ENCODE measurements around the gene MED27. TPM values are rescaled to one million over a fixed set of nuclear protein-coding genes. Genes with fewer than 3 reads are reported as not detected.
"Not testable (repeated sequence)": the region's sequence is repeated elsewhere in the genome, so short reads cannot be mapped to it uniquely, and the experiment has no call there.

Gene MED27
- total RNA-seq, 3 donors from 2014 or later, result 14.4 to 20.3 (median 15.8) TPM

GRCh38 chr9:132061526-132061925 is 18.1 kb downstream of the MED27 start:
- intact Hi-C loops (cut with DNase I; ENCODE audit: low total_unique reads), result no loop called here
- H3K4me1 ChIP-seq, result no peaks in the 10 kb centered on the region
- H3K36me3 ChIP-seq, result no peaks in the 10 kb centered on the region
- H3K4me3 ChIP-seq, result no peak overlapping the region
- H3K27ac ChIP-seq, result no peak overlapping the region
- no peaks in the 10 kb centered on the region for H3K9me3 ChIP-seq
- no peak for DNase-seq (ENCODE audit: low spot score in 2 of 2)
- TF ChIP-seq, protein P1, sequence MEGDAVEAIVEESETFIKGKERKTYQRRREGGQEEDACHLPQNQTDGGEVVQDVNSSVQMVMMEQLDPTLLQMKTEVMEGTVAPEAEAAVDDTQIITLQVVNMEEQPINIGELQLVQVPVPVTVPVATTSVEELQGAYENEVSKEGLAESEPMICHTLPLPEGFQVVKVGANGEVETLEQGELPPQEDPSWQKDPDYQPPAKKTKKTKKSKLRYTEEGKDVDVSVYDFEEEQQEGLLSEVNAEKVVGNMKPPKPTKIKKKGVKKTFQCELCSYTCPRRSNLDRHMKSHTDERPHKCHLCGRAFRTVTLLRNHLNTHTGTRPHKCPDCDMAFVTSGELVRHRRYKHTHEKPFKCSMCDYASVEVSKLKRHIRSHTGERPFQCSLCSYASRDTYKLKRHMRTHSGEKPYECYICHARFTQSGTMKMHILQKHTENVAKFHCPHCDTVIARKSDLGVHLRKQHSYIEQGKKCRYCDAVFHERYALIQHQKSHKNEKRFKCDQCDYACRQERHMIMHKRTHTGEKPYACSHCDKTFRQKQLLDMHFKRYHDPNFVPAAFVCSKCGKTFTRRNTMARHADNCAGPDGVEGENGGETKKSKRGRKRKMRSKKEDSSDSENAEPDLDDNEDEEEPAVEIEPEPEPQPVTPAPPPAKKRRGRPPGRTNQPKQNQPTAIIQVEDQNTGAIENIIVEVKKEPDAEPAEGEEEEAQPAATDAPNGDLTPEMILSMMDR (IDR thresholded peaks at IDR 0.05), result no peak
- H3K27me3 ChIP-seq, result no peaks in the 10 kb centered on the region

- Histone ChIP-seq H3K27me3 (no peaks in the 10 kb centered on the region), H3K4me1 (no peaks in the 10 kb centered on the region), H3K27ac (no peak overlapping the region), H3K4me3 (no peak overlapping the region), H3K36me3 (no peaks in the 10 kb centered on the region), H3K9me3 (no peaks in the 10 kb centered on the region)
- DNase-seq (ENCODE audit: low spot score in 2 of 2), result no peak
- TF ChIP-seq, protein P1 (IDR thresholded peaks at IDR 0.05), result no peak
- no peak for TF ChIP-seq POLR2AphosphoS5 (IDR thresholded peaks at IDR 0.05)
- no peak for TF ChIP-seq POLR2A (IDR thresholded peaks at IDR 0.05)
- intact Hi-C loops (cut with DNase I; ENCODE audit: low total_unique reads), result no loop called here
Measured at GRCh38 chr9:132059361-132059760, 20.3 kb downstream of the MED27 start.

- H3K27me3 ChIP-seq; H3K9me3 ChIP-seq; intact Hi-C loops (cut with DNase I; ENCODE audit: low total_unique reads); H3K36me3 ChIP-seq; DNase-seq (ENCODE audit: low spot score in 2 of 2); H3K4me3 ChIP-seq; H3K4me1 ChIP-seq; H3K27ac ChIP-seq: not testable (repeated sequence)
Measured at GRCh38 chr9:132058226-132058625, 21.4 kb downstream of the MED27 start.

- intact Hi-C loops (cut with DNase I; ENCODE audit: low total_unique reads), result no loop called here
- DNase-seq (ENCODE audit: low spot score in 2 of 2), result no peak
- TF ChIP-seq POLR2A (IDR thresholded peaks at IDR 0.05), result no peak
- no peak for TF ChIP-seq POLR2AphosphoS5 (IDR thresholded peaks at IDR 0.05)
Measured at GRCh38 chr9:132056717-132057560, 22.7 kb downstream of the MED27 start.

DNA sequence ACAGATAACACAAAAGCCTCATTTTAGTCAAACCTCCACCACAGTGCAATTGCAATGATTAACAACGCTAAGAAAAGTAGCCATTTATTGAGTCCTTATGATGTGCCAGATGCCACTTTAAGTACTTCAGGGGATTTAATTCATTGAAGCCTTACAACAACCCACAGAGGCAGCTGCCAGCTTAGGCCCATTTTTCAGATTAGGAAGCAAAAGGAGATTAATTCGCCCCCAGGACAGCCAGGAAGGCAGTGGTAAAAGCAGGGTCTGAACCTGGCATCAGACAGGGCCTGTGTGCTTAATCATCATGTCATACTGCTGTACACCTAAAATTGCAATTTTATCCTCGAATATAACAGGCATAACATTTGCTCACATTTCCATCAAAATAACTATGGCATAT is 23.9 kb downstream of the MED27 start:
- intact Hi-C loops (cut with DNase I; ENCODE audit: low total_unique reads), result no loop called here
- DNase-seq (ENCODE audit: low spot score in 2 of 2), result no peak
- TF ChIP-seq, protein P1 (IDR thresholded peaks at IDR 0.05), result no peak
- TF ChIP-seq POLR2AphosphoS5 (IDR thresholded peaks at IDR 0.05), result no peak
- no peak for TF ChIP-seq POLR2A (IDR thresholded peaks at IDR 0.05)
- no peaks in the 10 kb centered on the region for H3K27me3 ChIP-seq
- no peak overlapping the region for H3K4me3 ChIP-seq
- no peaks in the 10 kb centered on the region for H3K36me3 ChIP-seq
- no peaks in the 10 kb centered on the region for H3K4me1 ChIP-seq
- H3K9me3 ChIP-seq, result no peaks in the 10 kb centered on the region
- H3K27ac ChIP-seq, result no peak overlapping the region

More at GRCh38 chr9:132056717-132057560, 22.7 kb downstream of the MED27 start:
- Histone ChIP-seq H3K27ac (no peak overlapping the region), H3K4me3 (no peak overlapping the region), H3K27me3 (no peaks in the 10 kb centered on the region), H3K9me3 (no peaks in the 10 kb centered on the region), H3K36me3 (no peaks in the 10 kb centered on the region), H3K4me1 (no peaks in the 10 kb centered on the region)

- TF ChIP-seq POLR2A (IDR thresholded peaks at IDR 0.05) (no peak), POLR2AphosphoS5 (IDR thresholded peaks at IDR 0.05) (no peak)
- TF ChIP-seq, protein P1 (IDR thresholded peaks at IDR 0.05), result no peak
Measured at GRCh38 chr9:132054024-132054423, 25.6 kb downstream of the MED27 start.

More at GRCh38 chr9:132054024-132054423, 25.6 kb downstream of the MED27 start:
- no peaks in the 10 kb centered on the region for H3K36me3 ChIP-seq
- intact Hi-C loops (cut with DNase I; ENCODE audit: low total_unique reads), result no loop called here
- H3K27me3 ChIP-seq, result no peaks in the 10 kb centered on the region
- no peak for DNase-seq (ENCODE audit: low spot score in 2 of 2)
- no peak overlapping the region for H3K4me3 ChIP-seq
- no peak overlapping the region for H3K27ac ChIP-seq
- H3K9me3 ChIP-seq, result no peaks in the 10 kb centered on the region
- no peaks in the 10 kb centered on the region for H3K4me1 ChIP-seq
